Esophagus squamous epithelium (tissue), 4 donors: Measurements from ENCODE around the gene KANSL1.

Source experiments
- POLR2A ChIP-seq, 4 donors: fragments of 450-650 bp; IDR thresholded peaks; one replicate each; pipeline ENCODE4 v1.6.1; 2017; ENCODE audit warnings: antibody characterized with exemption in 4 of 4, mild to moderate bottlenecking in 4 of 4, moderate library complexity in 3 of 4
- TF ChIP-seq, protein P1 (sequence below), 6 experiments: fragments of 450-650 bp in 4 of 6; fragments of 200-600 bp in 2 of 6; sonication (generic) in 2 of 6; IDR thresholded peaks; one replicate each; pipeline ENCODE4 v1.5.1; 2016 to 2019; ENCODE audit warnings: antibody characterized with exemption in 6 of 6, mild to moderate bottlenecking in 4 of 6, moderate library complexity in 4 of 6

DNA sequence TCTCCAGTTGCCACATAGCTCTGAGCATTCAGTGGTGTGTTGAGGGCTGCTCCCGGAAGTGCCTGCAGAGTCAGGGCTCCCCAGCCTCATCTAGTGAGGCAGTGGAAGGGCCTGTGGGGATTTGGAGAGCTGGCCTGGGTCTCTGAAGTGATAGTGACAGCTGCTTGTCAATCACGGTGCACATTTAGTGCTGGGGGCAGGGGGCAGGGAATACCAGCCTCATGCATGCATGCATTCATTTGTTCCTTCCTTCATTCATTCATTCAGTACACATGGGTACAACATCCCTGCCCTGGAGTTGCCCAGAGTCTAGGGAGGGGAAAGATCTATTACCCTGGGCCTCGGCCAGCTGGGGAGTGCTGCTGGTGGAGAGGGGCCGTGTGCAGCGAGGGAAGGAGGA lies 205.5 kb downstream of the KANSL1 start:
- TF ChIP-seq, protein P1, sequence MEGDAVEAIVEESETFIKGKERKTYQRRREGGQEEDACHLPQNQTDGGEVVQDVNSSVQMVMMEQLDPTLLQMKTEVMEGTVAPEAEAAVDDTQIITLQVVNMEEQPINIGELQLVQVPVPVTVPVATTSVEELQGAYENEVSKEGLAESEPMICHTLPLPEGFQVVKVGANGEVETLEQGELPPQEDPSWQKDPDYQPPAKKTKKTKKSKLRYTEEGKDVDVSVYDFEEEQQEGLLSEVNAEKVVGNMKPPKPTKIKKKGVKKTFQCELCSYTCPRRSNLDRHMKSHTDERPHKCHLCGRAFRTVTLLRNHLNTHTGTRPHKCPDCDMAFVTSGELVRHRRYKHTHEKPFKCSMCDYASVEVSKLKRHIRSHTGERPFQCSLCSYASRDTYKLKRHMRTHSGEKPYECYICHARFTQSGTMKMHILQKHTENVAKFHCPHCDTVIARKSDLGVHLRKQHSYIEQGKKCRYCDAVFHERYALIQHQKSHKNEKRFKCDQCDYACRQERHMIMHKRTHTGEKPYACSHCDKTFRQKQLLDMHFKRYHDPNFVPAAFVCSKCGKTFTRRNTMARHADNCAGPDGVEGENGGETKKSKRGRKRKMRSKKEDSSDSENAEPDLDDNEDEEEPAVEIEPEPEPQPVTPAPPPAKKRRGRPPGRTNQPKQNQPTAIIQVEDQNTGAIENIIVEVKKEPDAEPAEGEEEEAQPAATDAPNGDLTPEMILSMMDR (IDR thresholded peaks at IDR 0.05) = no peak
- TF ChIP-seq POLR2A (IDR thresholded peaks at IDR 0.05) = no peak
